ENCODE measurements around the gene PID1. TPM values are rescaled to one million over a fixed set of nuclear protein-coding genes. Genes with fewer than 3 reads are reported as not detected.

PID1 gene
- total and polyA plus RNA-seq, 8 donors = 2.9 to 13.5 (median 4.7) TPM

DNA sequence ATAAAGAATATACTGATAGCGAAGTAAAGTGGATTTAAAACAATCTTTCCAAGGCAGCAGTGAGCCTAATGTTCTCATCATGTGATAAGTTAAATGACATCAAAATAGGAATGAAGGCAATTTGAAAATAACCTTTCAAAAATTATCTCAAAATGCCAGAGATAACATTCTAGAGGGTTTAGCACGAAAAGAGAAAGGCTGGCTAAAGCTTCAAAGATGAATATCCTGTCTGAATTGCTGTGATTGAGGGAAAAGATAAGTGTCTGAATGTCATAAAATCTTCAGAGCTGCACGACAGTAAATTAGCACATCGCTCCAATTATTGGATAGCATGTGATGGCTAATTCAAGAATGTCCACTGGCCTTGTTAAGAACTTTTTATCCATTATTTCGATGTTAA lies 159.3 kb downstream of the PID1 start:
- no peak for ATAC-seq
- no peak for DNase-seq
- Histone ChIP-seq H3K4me1 (no peaks in the 10 kb centered on the region), H3K9me3 (no peaks in the 10 kb centered on the region), H3K4me3 (no peak overlapping the region), H3K27me3 (no peaks in the 10 kb centered on the region), H3K36me3 (no peaks in the 10 kb centered on the region), H3K27ac (no peak overlapping the region)
- intact Hi-C loops (cut with DNase I) = no loop called here
- TF ChIP-seq, protein P1, sequence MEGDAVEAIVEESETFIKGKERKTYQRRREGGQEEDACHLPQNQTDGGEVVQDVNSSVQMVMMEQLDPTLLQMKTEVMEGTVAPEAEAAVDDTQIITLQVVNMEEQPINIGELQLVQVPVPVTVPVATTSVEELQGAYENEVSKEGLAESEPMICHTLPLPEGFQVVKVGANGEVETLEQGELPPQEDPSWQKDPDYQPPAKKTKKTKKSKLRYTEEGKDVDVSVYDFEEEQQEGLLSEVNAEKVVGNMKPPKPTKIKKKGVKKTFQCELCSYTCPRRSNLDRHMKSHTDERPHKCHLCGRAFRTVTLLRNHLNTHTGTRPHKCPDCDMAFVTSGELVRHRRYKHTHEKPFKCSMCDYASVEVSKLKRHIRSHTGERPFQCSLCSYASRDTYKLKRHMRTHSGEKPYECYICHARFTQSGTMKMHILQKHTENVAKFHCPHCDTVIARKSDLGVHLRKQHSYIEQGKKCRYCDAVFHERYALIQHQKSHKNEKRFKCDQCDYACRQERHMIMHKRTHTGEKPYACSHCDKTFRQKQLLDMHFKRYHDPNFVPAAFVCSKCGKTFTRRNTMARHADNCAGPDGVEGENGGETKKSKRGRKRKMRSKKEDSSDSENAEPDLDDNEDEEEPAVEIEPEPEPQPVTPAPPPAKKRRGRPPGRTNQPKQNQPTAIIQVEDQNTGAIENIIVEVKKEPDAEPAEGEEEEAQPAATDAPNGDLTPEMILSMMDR (IDR thresholded peaks at IDR 0.05) = no peak
- WGBS, 2 donors = 74 to 80% methylated on average over 5 of the region's 5 CpGs
- FAIRE-seq = no peak

DNA sequence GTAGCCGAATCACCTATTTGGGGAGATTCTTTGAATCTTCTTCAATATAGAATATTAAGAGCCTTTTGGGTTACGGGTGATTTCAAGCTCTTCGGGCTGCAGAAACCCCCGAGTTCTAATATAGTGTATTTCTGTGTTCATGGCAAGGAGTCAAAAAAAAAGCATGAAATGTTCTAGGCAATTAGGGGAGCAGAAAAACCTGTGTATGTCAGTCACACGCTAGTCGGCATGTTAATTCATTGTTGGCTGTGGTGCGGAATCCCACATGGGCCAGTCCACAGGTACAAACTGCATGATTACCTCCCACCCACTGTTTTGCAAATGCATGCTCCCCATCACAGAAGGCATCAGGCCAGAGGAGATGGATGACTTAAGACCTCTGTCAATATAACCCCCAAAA lies 161.9 kb downstream of the PID1 start:
- Histone ChIP-seq H3K36me3 (no peaks in the 10 kb centered on the region), H3K4me1 (no peaks in the 10 kb centered on the region), H3K9me3 (no peaks in the 10 kb centered on the region), H3K4me3 (no peak overlapping the region), H3K27ac (no peak overlapping the region), H3K27me3 (no peaks in the 10 kb centered on the region)
- ATAC-seq = no peak
- 93% methylated on average over 7 of the region's 7 CpGs for WGBS, 2 donors
- intact Hi-C loops (cut with DNase I) = no loop called here
- no peak for FAIRE-seq
- no peak for DNase-seq
- TF ChIP-seq, protein P1 (IDR thresholded peaks at IDR 0.05) = no peak

DNA sequence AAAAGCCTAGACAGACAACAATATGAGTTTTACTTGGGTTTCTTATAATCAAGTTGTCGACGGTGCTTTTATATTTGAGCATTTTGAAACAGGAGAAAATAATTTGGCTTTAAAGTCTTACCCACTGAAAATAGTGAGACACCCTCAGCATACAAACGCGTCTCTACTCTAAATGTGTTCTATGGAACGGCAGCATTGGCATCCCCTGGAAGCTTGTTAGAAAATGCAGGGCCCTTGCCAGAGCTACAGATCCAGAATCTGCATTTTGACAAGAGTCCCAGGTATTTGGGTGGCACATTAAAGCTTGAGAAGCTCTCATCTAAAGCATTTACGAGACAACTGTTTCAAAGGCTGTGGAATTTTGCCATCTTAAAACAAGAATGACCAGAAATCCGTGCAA lies 163.5 kb downstream of the PID1 start:
- DNase-seq = no peak
- TF ChIP-seq, protein P1 (IDR thresholded peaks at IDR 0.05) = no peak
- H3K4me3 ChIP-seq = no peak overlapping the region
- WGBS, 2 donors = 87% methylated on average over 7 of the region's 7 CpGs
- H3K27me3 ChIP-seq = no peaks in the 10 kb centered on the region
- intact Hi-C loops (cut with DNase I) = no loop called here
- no peaks in the 10 kb centered on the region for H3K4me1 ChIP-seq
- H3K9me3 ChIP-seq = no peaks in the 10 kb centered on the region
- H3K27ac ChIP-seq = no peak overlapping the region
- no peaks in the 10 kb centered on the region for H3K36me3 ChIP-seq
- FAIRE-seq = no peak
- no peak for ATAC-seq

DNA sequence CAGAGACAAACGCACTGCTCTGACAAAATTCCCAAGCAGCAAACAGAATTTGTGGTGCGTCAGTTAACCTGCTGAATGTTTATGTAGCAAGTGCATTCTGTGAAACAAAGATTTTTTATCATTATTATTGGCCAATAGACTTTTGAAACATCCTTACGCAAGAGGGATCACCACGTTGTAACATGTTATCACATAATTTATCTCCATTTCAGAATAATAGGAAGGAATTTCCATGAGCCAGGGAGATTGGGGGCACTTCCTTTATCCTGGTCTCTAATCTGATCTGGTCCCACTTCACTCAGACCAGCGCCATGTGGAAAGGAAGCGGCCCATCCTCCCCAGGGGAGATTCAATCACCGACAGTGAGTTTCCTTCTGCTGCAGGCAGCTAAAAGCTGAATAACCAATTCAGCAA lies 166.1 kb downstream of the PID1 start:
- Histone ChIP-seq H3K4me3 (no peak overlapping the region), H3K4me1 (no peaks in the 10 kb centered on the region), H3K36me3 (no peaks in the 10 kb centered on the region), H3K27ac (no peak overlapping the region), H3K27me3 (no peaks in the 10 kb centered on the region), H3K9me3 (no peaks in the 10 kb centered on the region)
- intact Hi-C loops (cut with DNase I) = no loop called here
- WGBS, 2 donors = 76 to 80% methylated on average over 7 of the region's 7 CpGs
- no peak for DNase-seq
- TF ChIP-seq, protein P1 (IDR thresholded peaks at IDR 0.05) = no peak
- no peak for ATAC-seq
- FAIRE-seq = no peak

DNA sequence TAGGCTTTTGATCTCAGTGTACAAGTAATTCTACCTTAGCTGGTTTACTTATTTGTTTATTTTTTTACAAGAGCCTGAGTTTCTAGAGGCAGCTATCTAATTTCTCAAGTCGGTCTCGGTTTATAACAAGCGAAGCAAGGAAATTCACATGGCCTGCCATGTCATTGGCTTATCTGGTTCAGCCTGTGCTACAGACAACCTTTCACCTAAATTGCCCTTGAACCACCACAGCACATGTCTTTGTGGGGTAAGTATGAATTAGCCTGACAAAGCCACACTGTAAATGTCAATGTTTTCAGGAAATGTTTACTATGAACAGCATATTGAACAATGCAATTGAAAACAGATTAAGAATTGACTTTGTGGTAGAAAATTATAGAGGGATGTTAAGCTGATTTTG lies 167.1 kb downstream of the PID1 start:
- 92 to 98% methylated on average over 3 of the region's 3 CpGs for WGBS, 2 donors
- TF ChIP-seq, protein P1 (IDR thresholded peaks at IDR 0.05) = no peak
- no peaks in the 10 kb centered on the region for H3K36me3 ChIP-seq
- intact Hi-C loops (cut with DNase I) = no loop called here
- DNase-seq (no peak), FAIRE-seq (no peak), ATAC-seq (no peak)
- H3K4me3 ChIP-seq = no peak overlapping the region
- no peaks in the 10 kb centered on the region for H3K27me3 ChIP-seq
- H3K4me1 ChIP-seq = no peaks in the 10 kb centered on the region
- H3K27ac ChIP-seq = no peak overlapping the region
- H3K9me3 ChIP-seq = no peaks in the 10 kb centered on the region

Data from pancreas (tissue), 10 donors.